Measurements from ENCODE around the gene KIAA0930.

KIAA0930 gene

GRCh38 chr22:45237065-45237990 is 3.4 kb downstream of the KIAA0930 start:
- DNase-seq (ENCODE audit: low read depth) = no peak

- no peak for DNase-seq (ENCODE audit: low read depth)
Measured at GRCh38 chr22:45235851-45236342, 4.8 kb downstream of the KIAA0930 start.

GRCh38 chr22:45235101-45235777 is 5.5 kb downstream of the KIAA0930 start:
- DNase-seq (ENCODE audit: low read depth) = no peak

GRCh38 chr22:45233827-45234226 is 6.9 kb downstream of the KIAA0930 start:
- DNase-seq (ENCODE audit: low read depth) = no peak

- DNase-seq (ENCODE audit: low read depth) = no peak
Measured at GRCh38 chr22:45233386-45233785, 7.3 kb downstream of the KIAA0930 start.

- no peak for DNase-seq (ENCODE audit: low read depth)
Measured at GRCh38 chr22:45231293-45231692, 9.4 kb downstream of the KIAA0930 start.

- no peak for DNase-seq (ENCODE audit: low read depth)
Measured at GRCh38 chr22:45230026-45230721, 10.5 kb downstream of the KIAA0930 start.

- no peak for DNase-seq (ENCODE audit: low read depth)
Measured at GRCh38 chr22:45229181-45229580, 11.5 kb downstream of the KIAA0930 start.

- DNase-seq (ENCODE audit: low read depth) = no peak
Measured at GRCh38 chr22:45228401-45228754, 12.3 kb downstream of the KIAA0930 start.

- DNase-seq (ENCODE audit: low read depth) = no peak
Measured at GRCh38 chr22:45227645-45228400, 12.9 kb downstream of the KIAA0930 start.

GRCh38 chr22:45226503-45227186 is 14.0 kb downstream of the KIAA0930 start:
- no peak for DNase-seq (ENCODE audit: low read depth)

GRCh38 chr22:45225732-45226502 is 14.8 kb downstream of the KIAA0930 start:
- no peak for DNase-seq (ENCODE audit: low read depth)

- no peak for DNase-seq (ENCODE audit: low read depth)
Measured at GRCh38 chr22:45224988-45225731, 15.5 kb downstream of the KIAA0930 start.

- DNase-seq (ENCODE audit: low read depth) = no peak
Measured at GRCh38 chr22:45224331-45224730, 16.4 kb downstream of the KIAA0930 start.

GRCh38 chr22:45223304-45224117 is 17.2 kb downstream of the KIAA0930 start:
- DNase-seq (ENCODE audit: low read depth) = no peak

GRCh38 chr22:45221201-45221600 is 19.5 kb downstream of the KIAA0930 start:
- DNase-seq (ENCODE audit: low read depth) = no peak

GRCh38 chr22:45218976-45219375 is 21.7 kb downstream of the KIAA0930 start:
- DNase-seq (ENCODE audit: low read depth) = no peak

GRCh38 chr22:45217806-45218205 is 22.9 kb downstream of the KIAA0930 start:
- DNase-seq (ENCODE audit: low read depth) = no peak

GRCh38 chr22:45217345-45217744 is 23.3 kb downstream of the KIAA0930 start:
- DNase-seq (ENCODE audit: low read depth) = no peak
